Neural crest cell (in vitro differentiated cells): ENCODE results near the gene RADIL. TPM values are rescaled to one million over a fixed set of nuclear protein-coding genes. Genes with fewer than 3 reads are reported as not detected.

Source experiments
- DNase-seq: peaks from one replicate; pipeline ENCODE4 v3.0.0; 2021; ENCODE audit warnings: low read depth, mixed read lengths, low spot score
- H3K27ac Mint-ChIP-seq: one replicate; pipeline ENCODE4 v1.8.0; 2021; ENCODE audit warnings: mild to moderate bottlenecking, mixed read lengths; ENCODE audit not compliant: unreplicated experiment
- H3K27me3 Mint-ChIP-seq: 2 replicates; pipeline ENCODE4 v1.8.0; 2021; ENCODE audit warnings: low read depth, mild to moderate bottlenecking, mixed read lengths
- H3K36me3 Mint-ChIP-seq: 2 replicates; pipeline ENCODE4 v1.8.0; 2021; ENCODE audit warnings: low read depth, mild to moderate bottlenecking, mixed read lengths
- H3K4me1 Mint-ChIP-seq: 2 replicates; pipeline ENCODE4 v1.8.0; 2021; ENCODE audit warnings: mixed read lengths
- H3K4me3 Mint-ChIP-seq: one replicate; pipeline ENCODE4 v1.8.0; 2021; ENCODE audit warnings: mild to moderate bottlenecking, mixed read lengths
- H3K9me3 Mint-ChIP-seq: 2 replicates; pipeline ENCODE4 v1.8.0; 2021; ENCODE audit warnings: mixed read lengths
- total RNA-seq: library from RNA; stranded (reverse); gene quantifications from 2 replicates; pipeline ENCODE4 v1.2.1, GENCODE V29; 2021
- TF ChIP-seq, protein P1 (sequence below): fragments of 200-600 bp; sonication (generic); conservative IDR thresholded peaks from 2 replicates; pipeline ENCODE4 v1.5.0; 2021; ENCODE audit warnings: antibody characterized with exemption, mild to moderate bottlenecking

RADIL gene
- total RNA-seq, 1 donor from 2014 or later: 13.8 TPM

DNA sequence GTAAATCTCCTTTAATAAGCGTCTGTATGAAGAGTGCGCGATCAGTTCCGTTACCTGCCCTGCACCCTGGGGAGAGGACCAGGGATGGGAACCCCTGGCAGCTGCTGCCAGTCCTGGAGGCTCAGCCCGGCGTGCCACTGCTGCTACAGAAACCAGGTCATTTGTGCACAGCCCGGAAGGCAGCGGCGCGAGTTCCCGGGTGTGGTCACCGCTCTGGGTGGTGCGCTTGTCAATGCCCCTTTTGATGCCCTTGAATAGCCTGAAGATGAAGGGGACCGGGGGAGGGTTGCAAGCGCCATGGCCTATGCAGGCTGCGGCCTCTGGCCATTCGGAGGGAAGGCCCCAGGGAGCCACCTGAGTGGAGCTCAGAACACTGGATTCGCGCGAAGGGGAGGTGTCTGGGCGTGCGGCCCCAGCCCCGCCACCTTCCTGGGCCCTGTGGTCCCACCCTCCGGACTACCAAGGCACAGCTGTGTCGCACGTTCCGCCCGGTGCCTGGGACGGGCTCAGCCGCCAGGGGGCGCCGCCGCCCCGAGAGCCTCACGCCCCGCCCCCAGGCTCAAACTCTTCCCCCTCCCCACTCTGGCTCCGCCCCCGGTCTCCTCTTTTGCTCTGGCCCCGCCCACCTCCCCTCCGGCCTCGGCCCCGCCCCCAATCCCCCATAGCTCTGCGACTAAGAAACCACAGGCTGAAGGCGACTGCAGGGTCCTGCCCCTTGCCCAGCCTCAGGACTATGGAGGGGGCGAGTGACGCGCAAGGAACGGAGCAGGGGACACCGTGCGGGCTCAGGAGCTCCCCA lies 91.6 kb downstream of the RADIL start:
- peak; percentile 79 for DNase-seq
- TF ChIP-seq, protein P1, sequence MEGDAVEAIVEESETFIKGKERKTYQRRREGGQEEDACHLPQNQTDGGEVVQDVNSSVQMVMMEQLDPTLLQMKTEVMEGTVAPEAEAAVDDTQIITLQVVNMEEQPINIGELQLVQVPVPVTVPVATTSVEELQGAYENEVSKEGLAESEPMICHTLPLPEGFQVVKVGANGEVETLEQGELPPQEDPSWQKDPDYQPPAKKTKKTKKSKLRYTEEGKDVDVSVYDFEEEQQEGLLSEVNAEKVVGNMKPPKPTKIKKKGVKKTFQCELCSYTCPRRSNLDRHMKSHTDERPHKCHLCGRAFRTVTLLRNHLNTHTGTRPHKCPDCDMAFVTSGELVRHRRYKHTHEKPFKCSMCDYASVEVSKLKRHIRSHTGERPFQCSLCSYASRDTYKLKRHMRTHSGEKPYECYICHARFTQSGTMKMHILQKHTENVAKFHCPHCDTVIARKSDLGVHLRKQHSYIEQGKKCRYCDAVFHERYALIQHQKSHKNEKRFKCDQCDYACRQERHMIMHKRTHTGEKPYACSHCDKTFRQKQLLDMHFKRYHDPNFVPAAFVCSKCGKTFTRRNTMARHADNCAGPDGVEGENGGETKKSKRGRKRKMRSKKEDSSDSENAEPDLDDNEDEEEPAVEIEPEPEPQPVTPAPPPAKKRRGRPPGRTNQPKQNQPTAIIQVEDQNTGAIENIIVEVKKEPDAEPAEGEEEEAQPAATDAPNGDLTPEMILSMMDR: peak; percentile 64
- H3K27ac Mint-ChIP-seq: no peak overlapping the region
- H3K36me3 Mint-ChIP-seq: peaks cover 2% of the 10 kb centered on the region
- no peaks in the 10 kb centered on the region for H3K9me3 Mint-ChIP-seq
- H3K4me1 Mint-ChIP-seq: peaks cover 8% of the 10 kb centered on the region
- no peak overlapping the region for H3K4me3 Mint-ChIP-seq
- no peaks in the 10 kb centered on the region for H3K27me3 Mint-ChIP-seq

DNA sequence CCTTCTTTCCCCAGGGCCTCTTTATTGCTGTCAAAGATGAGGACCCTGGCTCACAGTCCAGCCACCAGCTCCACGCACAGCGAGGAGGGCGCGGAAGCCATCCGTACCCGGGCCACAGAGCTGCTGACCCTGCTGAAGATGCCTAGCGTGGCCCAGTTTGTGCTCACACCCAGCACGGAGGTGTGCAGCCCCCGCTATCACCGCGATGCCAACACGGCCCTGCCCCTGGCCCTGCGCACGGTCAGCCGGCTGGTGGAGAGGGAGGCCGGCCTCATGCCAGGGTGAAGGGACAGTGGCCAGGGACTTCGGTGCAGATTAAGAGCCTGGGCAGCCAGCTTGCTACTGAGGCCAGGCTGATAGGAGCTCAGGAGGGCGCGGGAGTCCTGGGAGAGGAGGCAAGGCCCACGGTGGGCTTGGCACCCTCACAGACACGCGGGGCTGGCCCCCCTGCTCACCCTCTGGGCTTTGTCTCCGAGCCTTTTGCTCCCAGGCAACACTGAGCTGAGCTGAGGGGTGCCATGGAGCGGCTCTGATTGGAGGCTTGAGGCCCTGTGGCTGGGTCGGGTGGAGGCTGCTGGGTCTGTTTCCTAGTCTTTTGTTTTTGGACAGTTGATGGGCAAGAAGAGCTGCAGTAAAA lies 92.3 kb downstream of the RADIL start:
- H3K36me3 Mint-ChIP-seq: peaks cover 2% of the 10 kb centered on the region
- H3K27me3 Mint-ChIP-seq: no peaks in the 10 kb centered on the region
- H3K9me3 Mint-ChIP-seq: no peaks in the 10 kb centered on the region
- TF ChIP-seq, protein P1: no peak
- H3K4me1 Mint-ChIP-seq: peaks cover 8% of the 10 kb centered on the region
- H3K4me3 Mint-ChIP-seq: no peak overlapping the region
- no peak overlapping the region for H3K27ac Mint-ChIP-seq
- no peak for DNase-seq

DNA sequence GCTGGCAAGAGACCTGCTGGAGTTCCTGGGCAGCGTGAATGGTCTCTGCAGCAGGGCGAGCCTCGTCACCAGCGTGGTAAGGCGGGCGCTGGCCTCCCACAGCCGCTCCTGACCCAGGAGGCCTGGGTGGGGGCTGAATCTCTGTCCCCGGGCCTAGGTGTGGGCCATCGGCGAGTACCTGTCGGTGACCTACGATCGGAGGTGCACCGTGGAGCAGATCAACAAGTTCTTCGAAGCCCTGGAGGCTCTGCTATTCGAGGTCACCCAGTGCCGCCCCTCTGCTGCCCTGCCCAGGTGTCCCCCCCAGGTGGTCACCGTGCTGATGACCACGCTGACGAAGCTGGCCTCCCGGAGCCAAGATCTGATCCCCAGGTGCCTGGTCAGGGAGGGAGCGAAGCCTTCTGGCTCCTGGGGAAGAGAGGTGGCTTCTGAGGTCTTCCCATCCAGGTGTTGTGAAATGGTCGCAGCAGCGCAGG lies 93.0 kb downstream of the RADIL start:
- TF ChIP-seq, protein P1: no peak
- DNase-seq: no peak
- Mint-ChIP-seq H3K36me3 (peaks cover 2% of the 10 kb centered on the region), H3K4me1 (peaks cover 8% of the 10 kb centered on the region), H3K4me3 (no peak overlapping the region), H3K9me3 (no peaks in the 10 kb centered on the region), H3K27me3 (no peaks in the 10 kb centered on the region), H3K27ac (no peak overlapping the region)

DNA sequence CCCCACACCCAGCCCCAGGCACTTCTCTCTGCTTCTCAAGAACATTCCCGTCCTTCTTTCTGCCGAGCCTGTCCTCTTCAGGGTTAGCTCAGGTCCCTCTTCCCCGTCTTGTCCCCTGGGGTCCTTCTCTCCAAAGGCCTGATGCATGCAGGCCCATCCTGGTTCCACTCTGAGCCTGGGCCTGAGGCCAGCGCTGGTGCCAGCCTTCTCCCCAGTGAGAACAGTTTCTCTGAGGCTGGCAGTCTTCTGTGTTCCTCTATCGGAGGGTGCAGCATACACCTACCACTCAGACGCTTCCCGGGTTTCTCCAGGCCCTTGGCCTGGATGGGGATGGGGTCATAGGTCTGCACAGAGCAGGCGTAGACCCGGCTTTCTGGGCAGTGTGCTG lies 93.4 kb downstream of the RADIL start:
- no peak for DNase-seq
- H3K4me1 Mint-ChIP-seq: peaks cover 8% of the 10 kb centered on the region
- no peak overlapping the region for H3K4me3 Mint-ChIP-seq
- TF ChIP-seq, protein P1: no peak
- H3K27me3 Mint-ChIP-seq: no peaks in the 10 kb centered on the region
- peaks cover 2% of the 10 kb centered on the region for H3K36me3 Mint-ChIP-seq
- no peak overlapping the region for H3K27ac Mint-ChIP-seq
- H3K9me3 Mint-ChIP-seq: no peaks in the 10 kb centered on the region

DNA sequence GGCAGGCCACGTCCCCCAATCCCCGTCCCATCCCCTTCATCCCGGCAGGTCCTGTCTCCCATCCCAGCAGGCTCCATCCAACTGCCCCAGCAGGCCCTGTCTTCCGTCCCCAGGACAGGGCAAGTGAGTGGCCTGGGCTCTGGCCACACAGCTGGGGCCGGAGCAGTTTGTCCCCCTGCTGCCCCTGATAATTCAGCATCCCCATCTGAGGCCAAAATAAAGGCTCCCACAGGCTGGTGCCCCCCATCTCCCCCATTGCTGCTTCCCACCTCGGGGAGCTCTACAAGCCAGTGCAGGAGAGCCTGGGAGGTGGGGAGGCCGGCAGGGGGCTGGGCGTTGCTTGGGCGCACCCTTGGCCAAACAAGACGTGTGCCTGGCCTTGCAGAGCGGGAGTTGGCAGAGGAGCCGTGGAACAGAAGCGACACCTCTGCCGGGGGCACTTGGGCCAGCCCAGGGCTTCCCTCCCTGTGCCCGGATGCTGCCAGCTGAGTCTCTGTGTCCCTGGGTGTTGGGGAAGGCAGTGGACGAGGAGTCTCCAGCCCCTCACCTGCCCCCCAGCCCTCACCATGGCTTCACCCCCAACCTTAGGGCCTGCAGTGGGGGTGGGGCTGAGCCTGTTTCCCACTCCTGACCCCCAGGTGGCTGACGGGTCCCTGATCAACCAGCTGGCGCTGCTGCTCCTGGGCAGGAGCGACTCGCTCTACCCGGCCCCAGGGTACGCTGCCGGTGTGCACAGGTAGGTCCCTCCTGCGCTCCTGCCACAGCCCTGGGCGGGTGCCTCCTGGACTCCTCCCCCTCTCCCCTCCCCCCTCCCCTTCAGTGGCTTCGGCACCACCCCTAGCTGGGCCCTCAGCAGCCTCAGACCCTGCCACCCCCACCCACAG lies 94.1 kb downstream of the RADIL start:
- Mint-ChIP-seq H3K27me3 (no peaks in the 10 kb centered on the region), H3K36me3 (peaks cover 2% of the 10 kb centered on the region), H3K9me3 (no peaks in the 10 kb centered on the region), H3K27ac (no peak overlapping the region), H3K4me1 (peaks cover 5% of the 10 kb centered on the region), H3K4me3 (no peak overlapping the region)
- TF ChIP-seq, protein P1: no peak
- DNase-seq: no peak
